DND-41 (cell line): ENCODE measurements around the gene PIAS1.

ENCODE experiments used
- ATAC-seq: fragments of 200-7000 bp; cut with Tn5 transposase; 3 replicates; pipeline ENCODE4 v1.9.1; 2021; ENCODE audit warnings: low read depth; ENCODE audit not compliant: insufficient read depth
- DNase-seq: peaks from one replicate; pipeline ENCODE4 v3.0.0-alpha.2; 2020
- H2AFZ ChIP-seq: 2 replicates; pipeline ENCODE4 v1.6.0; 2012; ENCODE audit warnings: low read depth, low read length
- H3K27ac ChIP-seq: 2 replicates; pipeline ENCODE4 v1.5.1; 2012; ENCODE audit warnings: low read length, inconsistent platforms
- H3K27me3 ChIP-seq: fragments of 200-600 bp; sonication (generic); 2 replicates; pipeline ENCODE4 v1.6.0; 2012; ENCODE audit warnings: low read length, mild to moderate bottlenecking, inconsistent platforms; ENCODE audit not compliant: insufficient read depth, poor library complexity
- H3K36me3 ChIP-seq: 2 replicates; pipeline ENCODE4 v1.5.1; 2012; ENCODE audit warnings: low read length, inconsistent platforms; ENCODE audit not compliant: insufficient read depth
- H3K4me1 ChIP-seq: 2 replicates; pipeline ENCODE4 v1.5.1; 2012; ENCODE audit warnings: mild to moderate bottlenecking, low read length; ENCODE audit not compliant: insufficient read depth
- H3K4me2 ChIP-seq: 2 replicates; pipeline ENCODE4 v1.6.0; 2012; ENCODE audit warnings: mild to moderate bottlenecking, moderate library complexity, low read length, inconsistent platforms; ENCODE audit not compliant: insufficient read depth
- H3K4me3 ChIP-seq, 2 experiments: fragments of 200-600 bp in 1 of 2; shearing (Covaris generic) in 1 of 2; 2 replicates each; pipeline ENCODE4 v1.5.1; 2012 to 2016; ENCODE audit warnings: inconsistent platforms in 2 of 2, low read length in 2 of 2, mild to moderate bottlenecking in 2 of 2, low read depth in 1 of 2, moderate library complexity in 1 of 2
- H3K79me2 ChIP-seq: 2 replicates; pipeline ENCODE4 v1.6.0; 2012; ENCODE audit warnings: low read length, inconsistent platforms; ENCODE audit not compliant: insufficient read depth
- H3K9ac ChIP-seq: 2 replicates; pipeline ENCODE4 v1.6.0; 2012; ENCODE audit warnings: low read depth, mild to moderate bottlenecking, inconsistent platforms, low read length, moderate library complexity
- H3K9me3 ChIP-seq: 2 replicates; pipeline ENCODE4 v1.5.1; 2012; ENCODE audit warnings: low read length, moderate library complexity, mild to moderate bottlenecking, inconsistent platforms; ENCODE audit not compliant: insufficient read depth, severe bottlenecking
- H4K20me1 ChIP-seq: 2 replicates; pipeline ENCODE4 v1.6.0; 2012; ENCODE audit warnings: low read length; ENCODE audit not compliant: insufficient read depth
- EZH2 ChIP-seq: IDR thresholded peaks from 3 replicates; pipeline ENCODE4 v1.6.1; 2012; ENCODE audit warnings: borderline replicate concordance, low read depth, mild to moderate bottlenecking, moderate library complexity, low read length, inconsistent platforms; ENCODE audit not compliant: severe bottlenecking
- TF ChIP-seq, protein P1 (sequence below): IDR thresholded peaks from 2 replicates; pipeline ENCODE4 v1.5.1; 2012; ENCODE audit warnings: borderline replicate concordance, low read length, moderate library complexity, mild to moderate bottlenecking; ENCODE audit not compliant: poor library complexity, severe bottlenecking; ENCODE audit errors: extremely low read depth

The PIAS1 gene

DNA sequence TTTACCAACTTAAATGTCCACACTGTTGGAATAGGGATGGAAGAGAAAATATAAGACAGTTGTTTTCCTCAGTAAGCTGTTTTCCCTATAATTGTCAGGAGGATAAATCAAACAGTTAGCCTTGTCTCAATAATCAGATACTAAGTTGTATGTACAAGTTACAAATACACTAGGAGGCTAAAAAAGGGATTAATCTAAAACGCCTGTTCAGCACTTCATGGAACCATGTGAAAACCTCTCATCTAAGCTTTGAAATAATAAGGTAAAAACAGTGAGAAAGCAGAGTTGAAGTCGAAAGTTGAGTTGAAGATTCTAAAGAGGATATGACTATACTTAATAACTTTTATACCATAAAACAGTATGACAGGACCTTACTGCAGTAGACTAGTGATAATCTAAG, 89.0 kb downstream of the PIAS1 start:
- H3K4me2 ChIP-seq = no peak overlapping the region
- H3K36me3 ChIP-seq = peaks cover 26% of the 10 kb centered on the region
- no peaks in the 10 kb centered on the region for H3K4me1 ChIP-seq
- H3K9ac ChIP-seq = no peak overlapping the region
- no peak for ATAC-seq
- H4K20me1 ChIP-seq = peaks cover 9% of the 10 kb centered on the region; the same call in 1 of the 2 replicates
- no peak overlapping the region for H3K27ac ChIP-seq
- H3K4me3 ChIP-seq = no peak overlapping the region
- no peak overlapping the region for H2AFZ ChIP-seq
- H3K9me3 ChIP-seq = no peaks in the 10 kb centered on the region
- TF ChIP-seq, protein P1, sequence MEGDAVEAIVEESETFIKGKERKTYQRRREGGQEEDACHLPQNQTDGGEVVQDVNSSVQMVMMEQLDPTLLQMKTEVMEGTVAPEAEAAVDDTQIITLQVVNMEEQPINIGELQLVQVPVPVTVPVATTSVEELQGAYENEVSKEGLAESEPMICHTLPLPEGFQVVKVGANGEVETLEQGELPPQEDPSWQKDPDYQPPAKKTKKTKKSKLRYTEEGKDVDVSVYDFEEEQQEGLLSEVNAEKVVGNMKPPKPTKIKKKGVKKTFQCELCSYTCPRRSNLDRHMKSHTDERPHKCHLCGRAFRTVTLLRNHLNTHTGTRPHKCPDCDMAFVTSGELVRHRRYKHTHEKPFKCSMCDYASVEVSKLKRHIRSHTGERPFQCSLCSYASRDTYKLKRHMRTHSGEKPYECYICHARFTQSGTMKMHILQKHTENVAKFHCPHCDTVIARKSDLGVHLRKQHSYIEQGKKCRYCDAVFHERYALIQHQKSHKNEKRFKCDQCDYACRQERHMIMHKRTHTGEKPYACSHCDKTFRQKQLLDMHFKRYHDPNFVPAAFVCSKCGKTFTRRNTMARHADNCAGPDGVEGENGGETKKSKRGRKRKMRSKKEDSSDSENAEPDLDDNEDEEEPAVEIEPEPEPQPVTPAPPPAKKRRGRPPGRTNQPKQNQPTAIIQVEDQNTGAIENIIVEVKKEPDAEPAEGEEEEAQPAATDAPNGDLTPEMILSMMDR = no peak
- no peak for TF ChIP-seq EZH2
- peaks cover 20% of the 10 kb centered on the region for H3K79me2 ChIP-seq
- DNase-seq = no peak
- no peaks in the 10 kb centered on the region for H3K27me3 ChIP-seq

DNA sequence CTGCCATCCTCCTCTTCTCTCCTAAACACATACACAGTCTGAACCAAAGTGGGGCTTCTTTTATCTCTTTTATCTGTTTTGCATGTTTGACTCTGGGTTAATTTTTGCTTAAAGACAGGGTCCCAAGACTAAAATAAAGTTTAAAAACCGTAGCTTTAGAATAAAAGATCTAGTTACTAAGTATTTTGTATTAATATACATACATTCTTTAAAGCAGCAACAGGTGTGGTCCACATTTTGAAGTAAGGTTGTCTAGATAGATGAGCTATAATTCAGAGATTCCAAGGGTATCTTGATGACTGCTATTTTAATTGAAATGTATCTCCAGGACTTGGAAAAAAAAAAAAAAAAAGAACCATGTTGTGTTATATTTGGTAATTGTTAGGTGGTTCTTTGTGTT, 89.7 kb downstream of the PIAS1 start:
- H3K27me3 ChIP-seq = no peaks in the 10 kb centered on the region
- TF ChIP-seq, protein P1 = no peak
- no peak for TF ChIP-seq EZH2
- ATAC-seq = no peak

DNA sequence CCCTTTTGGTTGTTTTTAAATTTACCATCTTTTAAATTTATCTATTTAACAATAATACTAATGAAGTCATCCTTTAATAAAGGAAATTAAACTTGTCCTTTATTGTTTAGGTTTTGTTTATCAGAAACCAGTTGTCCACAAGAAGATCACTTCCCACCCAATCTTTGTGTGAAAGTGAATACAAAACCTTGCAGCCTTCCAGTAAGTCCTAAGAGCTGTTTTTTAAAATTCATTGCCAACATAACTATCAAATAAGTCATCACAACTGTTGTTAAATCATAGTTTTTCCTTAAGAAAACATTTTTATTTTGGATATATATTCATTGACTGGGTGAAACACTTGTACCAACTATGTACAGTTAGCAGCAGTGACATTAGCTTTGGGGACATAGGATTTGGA, 91.6 kb downstream of the PIAS1 start:
- Histone ChIP-seq H2AFZ (no peak overlapping the region), H3K9me3 (no peaks in the 10 kb centered on the region), H3K27me3 (no peaks in the 10 kb centered on the region), H3K4me2 (no peak overlapping the region), H3K79me2 (peaks cover 12% of the 10 kb centered on the region; the same call in 1 of the 2 replicates), H3K9ac (no peak overlapping the region), H3K4me1 (no peaks in the 10 kb centered on the region), H3K4me3 (no peak overlapping the region), H3K27ac (no peak overlapping the region), H4K20me1 (peaks cover 4% of the 10 kb centered on the region; the same call in 1 of the 2 replicates), H3K36me3 (peaks cover 38% of the 10 kb centered on the region)
- DNase-seq (no peak), ATAC-seq (no peak)
- no peak for TF ChIP-seq EZH2
- TF ChIP-seq, protein P1 = no peak

More for the DNA sequence above, 89.7 kb downstream of the PIAS1 start:
- Histone ChIP-seq H3K79me2 (peaks cover 18% of the 10 kb centered on the region), H3K36me3 (peaks cover 31% of the 10 kb centered on the region), H3K9me3 (no peaks in the 10 kb centered on the region), H3K9ac (no peak overlapping the region), H3K4me1 (no peaks in the 10 kb centered on the region), H3K27ac (no peak overlapping the region), H3K4me2 (no peak overlapping the region), H2AFZ (no peak overlapping the region), H4K20me1 (peaks cover 9% of the 10 kb centered on the region; the same call in 1 of the 2 replicates), H3K4me3 (no peak overlapping the region)
- DNase-seq = no peak

DNA sequence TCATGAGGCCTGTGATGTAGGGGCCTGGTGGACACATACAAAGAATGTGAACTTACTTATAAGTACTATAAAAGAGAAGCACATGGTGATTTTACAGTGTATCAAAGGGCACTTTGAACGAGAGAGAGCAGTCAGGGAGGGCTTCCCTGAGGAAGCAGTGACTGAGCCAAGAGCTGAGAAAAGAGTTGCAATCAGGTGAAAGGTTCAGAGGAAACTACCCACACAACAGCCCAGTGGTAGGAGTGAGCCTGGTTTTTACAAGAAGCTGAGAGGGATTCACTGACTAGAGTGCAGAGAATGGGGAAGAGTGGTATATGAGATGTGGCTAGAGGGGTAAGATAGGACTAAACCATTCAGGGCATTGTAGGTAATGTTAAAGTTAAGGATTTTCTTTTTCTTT, 93.9 kb downstream of the PIAS1 start:
- no peaks in the 10 kb centered on the region; the same call in 1 of the 2 replicates for H4K20me1 ChIP-seq
- no peak overlapping the region for H3K27ac ChIP-seq
- no peaks in the 10 kb centered on the region for H3K27me3 ChIP-seq
- TF ChIP-seq, protein P1 = no peak
- TF ChIP-seq EZH2 = no peak
- no peak overlapping the region for H3K4me2 ChIP-seq
- no peaks in the 10 kb centered on the region for H3K4me1 ChIP-seq
- no peak overlapping the region for H3K9ac ChIP-seq
- no peak overlapping the region for H3K4me3 ChIP-seq
- H3K9me3 ChIP-seq = no peaks in the 10 kb centered on the region
- H3K36me3 ChIP-seq = peaks cover 46% of the 10 kb centered on the region
- no peak overlapping the region for H2AFZ ChIP-seq
- ATAC-seq = no peak
- no peak for DNase-seq
- peaks cover 2% of the 10 kb centered on the region; the same call in 1 of the 2 replicates for H3K79me2 ChIP-seq
